ENCODE measurements around the gene INTS1.

Gene INTS1

DNA sequence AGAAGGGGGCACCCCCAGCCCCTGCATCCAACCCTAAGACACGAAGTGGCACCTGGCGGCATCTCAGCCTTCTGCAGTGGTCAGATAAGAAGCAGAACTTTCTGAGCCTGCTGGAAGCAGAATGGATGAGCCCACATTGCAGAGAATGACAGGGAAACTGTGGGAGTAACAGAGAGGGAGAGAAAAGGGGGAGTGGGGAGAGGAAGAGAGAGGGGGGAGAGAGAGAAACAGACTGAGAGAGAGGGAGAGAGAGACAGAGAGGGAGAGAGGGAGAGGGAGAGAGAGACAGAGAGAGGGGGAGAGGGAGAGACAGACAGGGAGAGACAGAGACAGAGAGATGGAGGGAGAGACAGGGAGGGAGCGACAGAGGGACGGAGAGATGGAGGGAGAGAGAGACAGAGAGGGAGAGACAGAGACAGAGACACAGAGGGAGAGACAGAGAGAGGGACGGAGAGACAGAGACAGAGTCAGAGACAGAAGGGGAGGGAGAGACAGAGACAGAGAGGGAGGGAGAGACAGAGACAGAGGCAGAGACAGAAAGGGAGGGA lies 80.9 kb downstream of the INTS1 start:
- H3K4me3 Mint-ChIP-seq: no peak overlapping the region
- DNase-seq (ENCODE audit: low spot score): no peak
- peaks cover 7% of the 10 kb centered on the region for H3K4me1 Mint-ChIP-seq (ENCODE audit: low read depth)
- H3K27me3 Mint-ChIP-seq (ENCODE audit: low read depth): peaks cover 17% of the 10 kb centered on the region
- no peaks in the 10 kb centered on the region for H3K36me3 Mint-ChIP-seq (ENCODE audit: low read depth)
- H3K9me3 Mint-ChIP-seq: no peaks in the 10 kb centered on the region
- H3K27ac Mint-ChIP-seq: no peak overlapping the region

GRCh38 chr7:1422512-1423263 lies 81.5 kb downstream of the INTS1 start:
- no peak for DNase-seq (ENCODE audit: low spot score)
- peaks cover 17% of the 10 kb centered on the region for H3K27me3 Mint-ChIP-seq (ENCODE audit: low read depth)
- peaks cover 12% of the 10 kb centered on the region for H3K4me1 Mint-ChIP-seq (ENCODE audit: low read depth)
- H3K36me3 Mint-ChIP-seq (ENCODE audit: low read depth): no peaks in the 10 kb centered on the region
- no peaks in the 10 kb centered on the region for H3K9me3 Mint-ChIP-seq
- H3K4me3 Mint-ChIP-seq: no peak overlapping the region
- H3K27ac Mint-ChIP-seq: no peak overlapping the region

- DNase-seq (ENCODE audit: low spot score): no peak
- Mint-ChIP-seq H3K36me3 (ENCODE audit: low read depth) (no peaks in the 10 kb centered on the region), H3K27ac (no peak overlapping the region), H3K27me3 (ENCODE audit: low read depth) (peaks cover 18% of the 10 kb centered on the region), H3K4me3 (no peak overlapping the region), H3K4me1 (ENCODE audit: low read depth) (peaks cover 18% of the 10 kb centered on the region), H3K9me3 (no peaks in the 10 kb centered on the region)
Measured at GRCh38 chr7:1421946-1422345, 82.2 kb downstream of the INTS1 start.

DNA sequence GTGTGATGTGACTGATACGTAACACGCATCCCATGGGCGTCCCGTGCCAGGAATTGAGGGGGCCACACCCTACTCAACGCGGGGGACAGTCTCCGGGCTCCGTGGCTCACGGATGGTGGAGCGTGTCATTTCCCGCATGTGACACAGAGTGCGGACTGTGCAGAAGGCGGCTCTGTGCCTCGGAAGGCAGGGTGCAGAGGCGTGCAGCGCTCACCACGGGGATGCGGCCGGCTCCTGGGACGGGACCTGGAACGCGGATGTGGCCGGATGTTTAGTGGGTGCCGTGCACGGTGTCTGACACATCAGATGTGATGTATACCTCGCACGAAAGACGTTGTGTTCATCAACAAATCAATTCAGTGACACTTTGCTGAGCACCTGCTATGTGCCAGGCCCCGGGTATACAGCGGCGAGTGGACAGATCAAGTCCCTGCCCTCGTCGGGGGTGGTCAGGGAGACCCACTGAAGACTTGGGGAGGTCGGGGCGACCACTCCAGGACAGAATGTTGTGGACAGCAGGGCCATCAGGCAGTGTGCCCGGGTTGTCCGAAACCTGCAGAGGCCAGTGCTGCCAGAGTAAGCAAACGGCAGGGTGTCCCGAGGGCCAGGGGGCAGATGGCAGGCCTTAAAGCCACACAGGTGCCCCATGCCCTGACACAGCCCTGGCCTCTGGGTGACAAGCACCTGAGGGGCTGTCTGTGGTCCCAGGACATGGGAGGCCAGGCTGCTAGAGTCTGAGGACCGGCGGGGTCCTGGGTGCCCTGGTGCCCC lies 83.0 kb downstream of the INTS1 start:
- H3K27ac Mint-ChIP-seq: no peak overlapping the region

More for the DNA sequence above, 83.0 kb downstream of the INTS1 start:
- no peak overlapping the region for H3K4me3 Mint-ChIP-seq
- no peaks in the 10 kb centered on the region for H3K9me3 Mint-ChIP-seq
- H3K4me1 Mint-ChIP-seq (ENCODE audit: low read depth): peaks cover 19% of the 10 kb centered on the region
- no peak for DNase-seq (ENCODE audit: low spot score)
- peaks cover 18% of the 10 kb centered on the region for H3K27me3 Mint-ChIP-seq (ENCODE audit: low read depth)
- no peaks in the 10 kb centered on the region for H3K36me3 Mint-ChIP-seq (ENCODE audit: low read depth)
